ENCODE data around the gene SLC38A8.

Gene SLC38A8

DNA sequence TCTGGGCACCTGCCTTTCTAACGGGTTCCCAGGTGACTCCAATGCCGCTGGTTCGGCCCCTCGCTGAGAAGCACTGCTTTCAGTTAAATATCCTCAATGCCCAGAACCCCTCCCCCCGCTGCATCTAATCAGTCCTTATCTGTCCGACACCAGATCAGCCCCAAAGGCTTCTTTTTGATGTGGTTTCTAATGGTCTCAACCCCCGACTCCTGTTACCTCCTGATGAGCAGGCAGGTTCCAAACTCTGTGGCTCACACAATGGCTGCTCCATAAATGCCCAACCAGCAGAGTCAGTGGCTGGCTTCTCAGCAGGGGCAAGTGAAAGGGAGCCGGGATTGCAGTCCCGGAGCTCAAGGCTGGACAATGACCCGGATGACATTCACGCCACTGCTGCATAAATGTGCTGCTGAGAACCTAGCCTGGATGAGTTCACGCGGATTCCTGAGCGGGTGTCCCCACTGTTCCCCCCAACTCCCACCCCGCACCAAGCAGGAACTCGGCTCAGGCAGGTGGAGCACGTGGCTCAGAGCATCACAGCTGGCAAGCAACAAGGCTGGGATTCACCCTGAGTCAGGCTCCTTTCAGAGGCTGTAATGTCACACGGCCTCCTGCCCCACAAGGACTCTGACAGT, 1.0 kb upstream of the SLC38A8 start:
- no peak for TF ChIP-seq ZFX (IDR thresholded peaks at IDR 0.05)
- TF ChIP-seq, protein P1, sequence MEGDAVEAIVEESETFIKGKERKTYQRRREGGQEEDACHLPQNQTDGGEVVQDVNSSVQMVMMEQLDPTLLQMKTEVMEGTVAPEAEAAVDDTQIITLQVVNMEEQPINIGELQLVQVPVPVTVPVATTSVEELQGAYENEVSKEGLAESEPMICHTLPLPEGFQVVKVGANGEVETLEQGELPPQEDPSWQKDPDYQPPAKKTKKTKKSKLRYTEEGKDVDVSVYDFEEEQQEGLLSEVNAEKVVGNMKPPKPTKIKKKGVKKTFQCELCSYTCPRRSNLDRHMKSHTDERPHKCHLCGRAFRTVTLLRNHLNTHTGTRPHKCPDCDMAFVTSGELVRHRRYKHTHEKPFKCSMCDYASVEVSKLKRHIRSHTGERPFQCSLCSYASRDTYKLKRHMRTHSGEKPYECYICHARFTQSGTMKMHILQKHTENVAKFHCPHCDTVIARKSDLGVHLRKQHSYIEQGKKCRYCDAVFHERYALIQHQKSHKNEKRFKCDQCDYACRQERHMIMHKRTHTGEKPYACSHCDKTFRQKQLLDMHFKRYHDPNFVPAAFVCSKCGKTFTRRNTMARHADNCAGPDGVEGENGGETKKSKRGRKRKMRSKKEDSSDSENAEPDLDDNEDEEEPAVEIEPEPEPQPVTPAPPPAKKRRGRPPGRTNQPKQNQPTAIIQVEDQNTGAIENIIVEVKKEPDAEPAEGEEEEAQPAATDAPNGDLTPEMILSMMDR (conservative IDR thresholded peaks at IDR 0.05): no peak
- no peak overlapping the region for H3K27ac ChIP-seq

DNA sequence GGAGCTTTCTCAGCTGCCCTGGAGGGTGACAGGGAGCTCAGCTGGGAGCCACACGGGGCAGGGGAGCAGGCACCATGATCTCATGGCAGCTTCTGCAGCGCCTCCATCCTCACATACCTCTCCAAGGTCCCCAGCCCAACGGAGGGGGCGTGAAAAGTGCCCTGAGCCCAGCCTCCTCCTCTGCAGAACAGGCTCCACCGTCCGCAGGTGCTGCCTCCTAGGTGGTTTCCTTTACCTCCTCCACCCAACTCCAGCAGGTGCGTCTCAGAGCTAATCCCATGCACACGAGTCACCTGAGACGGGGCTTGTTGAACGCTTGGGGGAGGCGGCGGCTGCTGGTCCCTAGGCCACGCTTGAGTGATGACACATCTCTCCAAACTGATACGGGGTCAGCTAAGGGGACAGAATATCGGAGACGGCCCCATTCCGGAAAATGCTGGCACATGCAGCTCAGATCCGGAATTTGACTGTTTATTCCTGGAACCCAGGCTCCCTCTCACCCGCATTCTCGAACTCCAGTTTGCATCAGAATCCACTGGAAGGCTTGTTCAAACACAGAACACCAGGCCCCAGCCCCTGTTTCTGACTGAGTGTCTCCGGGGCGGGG, 387 bp upstream of the SLC38A8 start:
- no peak overlapping the region for H3K27ac ChIP-seq
- TF ChIP-seq ZFX (IDR thresholded peaks at IDR 0.05): no peak
- TF ChIP-seq, protein P1 (conservative IDR thresholded peaks at IDR 0.05): no peak

DNA sequence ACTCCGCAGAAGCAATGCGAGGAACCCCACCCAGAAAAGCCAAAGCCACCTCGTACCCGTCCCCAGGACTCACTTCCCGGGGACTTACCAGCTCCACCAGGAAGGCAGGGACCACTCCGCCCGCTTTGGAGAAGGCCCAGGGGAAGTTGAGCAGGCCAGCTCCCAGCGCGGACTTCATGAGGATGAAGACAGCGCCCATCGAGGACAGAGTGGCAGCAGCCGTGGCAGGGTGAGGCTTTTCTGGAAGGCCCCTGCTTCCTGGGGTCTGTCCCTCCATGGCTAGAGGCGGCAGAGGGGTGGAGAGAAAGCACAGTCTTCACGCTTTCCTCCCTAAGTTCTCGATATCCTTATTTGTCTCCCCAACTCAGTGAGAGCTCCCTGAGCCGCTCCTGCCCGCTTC, 714 bp downstream of the SLC38A8 start:
- H3K27ac ChIP-seq: no peak overlapping the region
- TF ChIP-seq, protein P1 (conservative IDR thresholded peaks at IDR 0.05): no peak
- TF ChIP-seq ZFX (IDR thresholded peaks at IDR 0.05): no peak

DNA sequence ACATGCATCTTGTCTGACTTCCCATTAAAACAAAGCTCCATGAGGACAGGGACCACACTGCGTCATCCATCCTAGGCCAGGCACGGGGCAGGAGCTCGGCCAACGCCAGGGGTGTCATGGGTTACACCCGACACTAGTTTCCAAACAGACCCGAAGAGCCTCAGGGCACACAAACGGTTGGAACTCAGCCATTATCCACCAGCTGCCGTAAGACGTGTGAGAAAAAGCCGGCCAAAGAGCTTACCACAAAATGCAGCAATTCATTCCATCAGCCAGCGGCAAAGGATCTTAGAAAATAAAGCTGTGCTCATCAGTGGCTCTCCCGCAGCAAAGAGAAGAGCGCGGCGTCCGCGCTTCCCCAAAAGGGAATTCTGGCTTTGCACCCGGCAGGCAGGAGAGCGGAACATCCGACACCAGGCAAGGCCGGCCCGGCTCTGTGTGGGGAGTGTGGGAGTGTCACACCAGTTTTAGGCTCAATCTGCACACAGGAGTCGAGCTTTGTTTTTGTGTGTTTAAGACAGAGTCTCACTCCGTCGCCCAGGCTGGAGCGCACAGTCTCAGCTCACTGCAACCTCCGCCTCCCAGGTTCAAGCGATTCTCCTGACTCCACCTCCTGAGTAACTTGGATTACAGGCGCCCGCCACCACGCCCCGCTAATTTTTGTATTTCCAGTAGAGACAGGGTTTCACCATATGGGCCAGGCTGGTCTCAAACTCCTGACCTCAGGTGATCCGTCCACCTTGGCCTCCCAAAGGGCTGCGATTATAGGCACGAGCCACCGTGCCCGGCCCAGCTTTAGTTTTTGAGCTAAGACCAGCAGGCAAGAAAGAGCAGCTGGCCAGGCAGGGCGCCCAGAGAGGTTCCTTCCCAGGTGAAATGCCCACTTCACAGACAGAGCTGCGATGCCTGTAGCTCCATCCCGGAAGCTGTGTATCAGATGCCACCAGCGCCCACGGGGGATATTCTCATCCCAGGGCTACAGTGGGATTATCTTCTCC, 1.5 kb downstream of the SLC38A8 start:
- no peak overlapping the region for H3K27ac ChIP-seq
- TF ChIP-seq, protein P1 (conservative IDR thresholded peaks at IDR 0.05): no peak
- no peak for TF ChIP-seq ZFX (IDR thresholded peaks at IDR 0.05)

DNA sequence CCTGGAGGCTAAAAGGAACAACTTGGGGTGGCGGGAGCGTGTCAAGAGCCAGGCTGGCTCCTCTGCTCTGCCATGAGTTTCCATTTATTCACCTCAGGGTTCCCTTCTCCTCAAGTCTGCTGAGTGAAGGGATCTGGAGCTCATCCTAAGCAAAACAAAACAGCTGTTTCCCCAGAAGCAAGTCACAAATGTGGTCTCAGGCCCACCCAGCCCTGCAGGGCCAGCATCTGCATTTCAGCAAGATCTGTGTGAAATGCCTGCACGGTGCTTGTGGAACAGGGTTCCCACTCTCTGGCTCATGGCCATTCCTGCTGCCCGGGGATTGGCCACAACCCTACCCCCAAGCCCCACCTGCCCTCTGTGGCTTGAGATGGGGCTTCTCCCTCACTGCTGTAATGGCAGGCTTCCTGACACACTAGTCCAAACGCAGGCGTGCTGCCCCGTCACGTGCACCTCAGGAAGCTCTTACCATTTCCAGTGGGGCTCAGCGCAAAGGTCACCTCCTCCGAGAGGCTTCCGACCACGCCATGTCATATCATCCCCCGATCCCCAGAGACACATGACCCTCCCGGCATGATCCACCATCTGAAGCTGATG, 2.3 kb downstream of the SLC38A8 start:
- TF ChIP-seq, protein P1 (conservative IDR thresholded peaks at IDR 0.05): no peak
- TF ChIP-seq ZFX (IDR thresholded peaks at IDR 0.05): no peak
- no peak overlapping the region for H3K27ac ChIP-seq

DNA sequence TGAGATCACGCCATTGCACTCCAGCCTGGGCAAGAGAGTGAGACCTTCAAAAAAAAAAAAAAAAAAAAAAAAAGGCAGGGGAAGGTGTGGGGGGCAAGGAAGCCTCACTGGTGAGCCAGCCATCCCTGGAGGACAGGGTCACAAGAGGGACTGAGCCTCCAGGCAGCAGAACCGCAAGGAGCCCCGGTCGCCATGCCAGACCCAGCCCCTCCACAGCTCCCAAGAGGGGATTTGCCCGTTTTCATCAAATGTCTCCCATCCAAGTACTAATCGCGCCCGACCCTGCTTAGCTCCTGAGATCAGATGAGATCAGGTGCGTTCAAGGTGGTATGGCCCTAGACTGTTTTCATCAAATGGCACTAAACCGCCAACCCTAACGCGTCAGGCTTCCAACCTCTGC, 2.9 kb downstream of the SLC38A8 start:
- TF ChIP-seq, protein P1 (conservative IDR thresholded peaks at IDR 0.05): no peak
- TF ChIP-seq ZFX (IDR thresholded peaks at IDR 0.05): no peak
- H3K27ac ChIP-seq: no peak overlapping the region
